Putamen (tissue), 1 donor: ENCODE data around the gene HSD17B13.
A peak's percentile ranks its signal among the peaks of the same experiment; 100 is the strongest.

Source experiments
- DNase-seq: peaks from one replicate; pipeline ENCODE4 v3.0.0-alpha.2; 2016; ENCODE audit warnings: low spot score

Gene HSD17B13

DNA sequence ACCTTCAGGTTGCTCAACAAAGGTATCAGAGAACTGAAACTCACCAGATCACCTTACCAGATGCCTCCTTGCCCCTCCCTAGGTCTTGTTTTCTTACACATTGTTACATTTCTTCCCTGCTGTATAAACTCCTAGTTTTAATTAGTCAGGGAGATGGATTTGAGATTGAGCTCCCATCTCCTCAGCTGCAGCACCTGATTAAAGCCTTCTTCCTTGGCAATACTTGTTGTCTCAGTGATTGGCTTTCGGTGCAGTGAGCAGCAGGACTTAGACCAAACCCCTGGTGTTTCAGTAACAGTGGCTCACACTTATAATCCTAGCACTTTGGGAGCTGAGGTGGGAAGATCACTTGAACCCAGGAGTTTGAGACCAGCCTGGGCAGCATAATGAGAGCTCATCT, 59.8 kb downstream of the HSD17B13 start:
- no peak for DNase-seq

DNA sequence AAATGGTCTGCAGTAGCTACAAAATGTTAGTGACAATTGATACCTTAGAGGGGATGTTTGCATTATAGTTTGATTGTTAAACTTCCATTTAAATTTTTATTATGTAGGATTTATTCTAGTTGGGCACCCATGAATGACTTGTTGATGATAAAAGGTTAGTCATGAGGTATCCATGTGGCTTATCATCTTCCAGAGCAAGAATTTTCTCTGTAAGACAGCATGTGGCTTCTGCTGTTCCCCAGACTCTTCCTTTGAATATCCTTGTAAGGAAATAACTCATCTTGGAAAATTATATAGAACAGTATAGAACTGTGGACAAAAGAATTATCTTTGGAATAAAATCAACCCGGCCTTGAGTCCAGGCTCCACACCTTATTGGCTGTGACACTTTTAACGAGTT, 62.2 kb downstream of the HSD17B13 start:
- no peak for DNase-seq

DNA sequence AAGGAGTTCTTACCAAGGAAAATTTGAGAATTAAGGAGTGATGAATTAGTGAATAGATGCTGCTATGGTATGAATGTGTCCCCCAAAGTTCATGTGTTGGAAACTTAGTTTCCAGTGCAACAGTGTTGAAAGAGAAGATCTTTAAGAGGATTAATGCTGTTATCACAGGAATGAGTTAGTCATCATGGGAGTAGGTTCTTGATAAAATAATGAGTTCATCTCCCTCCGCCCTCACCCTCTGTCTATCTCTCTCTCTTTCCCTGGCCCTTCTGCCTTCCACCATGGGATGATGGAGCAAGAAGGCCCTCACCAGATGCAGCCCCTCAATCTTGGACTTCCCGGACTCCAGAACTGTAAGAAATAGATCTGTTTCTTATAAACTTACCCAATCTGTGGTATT, 64.0 kb downstream of the HSD17B13 start:
- no peak for DNase-seq

DNA sequence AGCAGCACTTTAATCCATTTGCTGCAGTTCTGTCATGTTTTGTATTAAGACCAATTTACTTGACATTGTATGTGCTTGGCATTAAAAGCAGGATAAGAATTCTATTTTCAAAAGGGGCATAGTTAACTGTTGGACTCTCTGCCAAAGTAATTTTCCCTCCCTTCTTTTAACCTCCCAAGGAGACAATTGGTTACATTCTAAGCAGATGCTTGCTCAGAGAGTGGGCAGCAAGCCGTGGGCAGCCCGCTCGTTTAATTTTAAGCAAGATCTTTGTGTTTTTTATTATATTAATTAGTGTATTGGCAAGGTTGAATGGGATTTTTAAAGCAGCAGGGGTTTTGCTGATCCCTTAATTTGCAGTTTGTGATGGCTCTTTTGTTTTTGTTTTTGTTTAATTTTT, 65.2 kb downstream of the HSD17B13 start:
- DNase-seq, result peak; percentile 70

DNA sequence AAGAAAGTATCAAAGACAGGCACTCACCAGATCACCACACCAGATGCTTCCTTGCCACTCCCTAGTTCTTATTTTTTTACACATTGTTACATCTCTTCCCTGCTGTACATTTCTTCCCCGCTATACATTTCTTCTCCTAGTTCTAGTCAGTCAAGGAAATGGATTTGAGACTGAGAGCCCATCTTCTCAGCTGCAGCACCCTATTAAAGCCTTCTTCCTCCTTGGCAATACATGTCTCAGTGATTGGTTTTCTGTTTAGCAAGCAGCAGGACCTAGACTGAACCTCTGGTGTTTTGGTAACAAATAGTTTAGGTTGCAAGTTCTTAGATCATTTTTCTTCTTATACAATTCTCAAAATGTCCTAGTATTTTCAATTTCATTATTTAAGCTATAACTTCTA, 66.9 kb downstream of the HSD17B13 start:
- DNase-seq, result no peak
